ENCODE measurements around the gene NOS1.
"Not testable (repeated sequence)": the region's sequence is repeated elsewhere in the genome, so short reads cannot be mapped to it uniquely, and the experiment has no call there.

NOS1 gene

GRCh38 chr12:117187421-117187820 lies 174.0 kb downstream of the NOS1 start:
- ATAC-seq: no peak
- TF ChIP-seq ZFP3 (CRISPR knock-in tag; IDR thresholded peaks at IDR 0.05) (no peak), CSDC2 (CRISPR knock-in tag; IDR thresholded peaks at IDR 0.05) (no peak), ZNF565 (CRISPR knock-in tag; conservative IDR thresholded peaks at IDR 0.05; ENCODE audit: low read depth) (no peak), BACH2 (CRISPR knock-in tag; IDR thresholded peaks at IDR 0.05; ENCODE audit: borderline replicate concordance) (no peak), RARB (CRISPR knock-in tag; IDR thresholded peaks at IDR 0.05) (no peak), ESRRG (CRISPR knock-in tag; IDR thresholded peaks at IDR 0.05) (no peak), OSR1 (CRISPR knock-in tag; IDR thresholded peaks at IDR 0.05) (no peak)
- TF ChIP-seq, protein P1, sequence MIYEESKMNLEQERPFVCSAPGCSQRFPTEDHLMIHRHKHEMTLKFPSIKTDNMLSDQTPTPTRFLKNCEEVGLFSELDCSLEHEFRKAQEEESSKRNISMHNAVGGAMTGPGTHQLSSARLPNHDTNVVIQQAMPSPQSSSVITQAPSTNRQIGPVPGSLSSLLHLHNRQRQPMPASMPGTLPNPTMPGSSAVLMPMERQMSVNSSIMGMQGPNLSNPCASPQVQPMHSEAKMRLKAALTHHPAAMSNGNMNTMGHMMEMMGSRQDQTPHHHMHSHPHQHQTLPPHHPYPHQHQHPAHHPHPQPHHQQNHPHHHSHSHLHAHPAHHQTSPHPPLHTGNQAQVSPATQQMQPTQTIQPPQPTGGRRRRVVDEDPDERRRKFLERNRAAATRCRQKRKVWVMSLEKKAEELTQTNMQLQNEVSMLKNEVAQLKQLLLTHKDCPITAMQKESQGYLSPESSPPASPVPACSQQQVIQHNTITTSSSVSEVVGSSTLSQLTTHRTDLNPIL (CRISPR knock-in tag; IDR thresholded peaks at IDR 0.05; ENCODE audit: low read depth): no peak
- TF ChIP-seq, protein P2, sequence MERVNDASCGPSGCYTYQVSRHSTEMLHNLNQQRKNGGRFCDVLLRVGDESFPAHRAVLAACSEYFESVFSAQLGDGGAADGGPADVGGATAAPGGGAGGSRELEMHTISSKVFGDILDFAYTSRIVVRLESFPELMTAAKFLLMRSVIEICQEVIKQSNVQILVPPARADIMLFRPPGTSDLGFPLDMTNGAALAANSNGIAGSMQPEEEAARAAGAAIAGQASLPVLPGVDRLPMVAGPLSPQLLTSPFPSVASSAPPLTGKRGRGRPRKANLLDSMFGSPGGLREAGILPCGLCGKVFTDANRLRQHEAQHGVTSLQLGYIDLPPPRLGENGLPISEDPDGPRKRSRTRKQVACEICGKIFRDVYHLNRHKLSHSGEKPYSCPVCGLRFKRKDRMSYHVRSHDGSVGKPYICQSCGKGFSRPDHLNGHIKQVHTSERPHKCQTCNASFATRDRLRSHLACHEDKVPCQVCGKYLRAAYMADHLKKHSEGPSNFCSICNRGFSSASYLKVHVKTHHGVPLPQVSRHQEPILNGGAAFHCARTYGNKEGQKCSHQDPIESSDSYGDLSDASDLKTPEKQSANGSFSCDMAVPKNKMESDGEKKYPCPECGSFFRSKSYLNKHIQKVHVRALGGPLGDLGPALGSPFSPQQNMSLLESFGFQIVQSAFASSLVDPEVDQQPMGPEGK (CRISPR knock-in tag; IDR thresholded peaks at IDR 0.05; ENCODE audit: borderline replicate concordance): no peak
- TF ChIP-seq, protein P3, sequence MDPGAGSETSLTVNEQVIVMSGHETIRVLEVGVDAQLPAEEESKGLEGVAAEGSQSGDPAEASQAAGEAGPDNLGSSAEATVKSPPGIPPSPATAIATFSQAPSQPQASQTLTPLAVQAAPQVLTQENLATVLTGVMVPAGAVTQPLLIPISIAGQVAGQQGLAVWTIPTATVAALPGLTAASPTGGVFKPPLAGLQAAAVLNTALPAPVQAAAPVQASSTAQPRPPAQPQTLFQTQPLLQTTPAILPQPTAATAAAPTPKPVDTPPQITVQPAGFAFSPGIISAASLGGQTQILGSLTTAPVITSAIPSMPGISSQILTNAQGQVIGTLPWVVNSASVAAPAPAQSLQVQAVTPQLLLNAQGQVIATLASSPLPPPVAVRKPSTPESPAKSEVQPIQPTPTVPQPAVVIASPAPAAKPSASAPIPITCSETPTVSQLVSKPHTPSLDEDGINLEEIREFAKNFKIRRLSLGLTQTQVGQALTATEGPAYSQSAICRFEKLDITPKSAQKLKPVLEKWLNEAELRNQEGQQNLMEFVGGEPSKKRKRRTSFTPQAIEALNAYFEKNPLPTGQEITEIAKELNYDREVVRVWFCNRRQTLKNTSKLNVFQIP (CRISPR knock-in tag; IDR thresholded peaks at IDR 0.05; ENCODE audit: borderline replicate concordance, low read depth): no peak

- ATAC-seq: no peak
- TF ChIP-seq, protein P4, sequence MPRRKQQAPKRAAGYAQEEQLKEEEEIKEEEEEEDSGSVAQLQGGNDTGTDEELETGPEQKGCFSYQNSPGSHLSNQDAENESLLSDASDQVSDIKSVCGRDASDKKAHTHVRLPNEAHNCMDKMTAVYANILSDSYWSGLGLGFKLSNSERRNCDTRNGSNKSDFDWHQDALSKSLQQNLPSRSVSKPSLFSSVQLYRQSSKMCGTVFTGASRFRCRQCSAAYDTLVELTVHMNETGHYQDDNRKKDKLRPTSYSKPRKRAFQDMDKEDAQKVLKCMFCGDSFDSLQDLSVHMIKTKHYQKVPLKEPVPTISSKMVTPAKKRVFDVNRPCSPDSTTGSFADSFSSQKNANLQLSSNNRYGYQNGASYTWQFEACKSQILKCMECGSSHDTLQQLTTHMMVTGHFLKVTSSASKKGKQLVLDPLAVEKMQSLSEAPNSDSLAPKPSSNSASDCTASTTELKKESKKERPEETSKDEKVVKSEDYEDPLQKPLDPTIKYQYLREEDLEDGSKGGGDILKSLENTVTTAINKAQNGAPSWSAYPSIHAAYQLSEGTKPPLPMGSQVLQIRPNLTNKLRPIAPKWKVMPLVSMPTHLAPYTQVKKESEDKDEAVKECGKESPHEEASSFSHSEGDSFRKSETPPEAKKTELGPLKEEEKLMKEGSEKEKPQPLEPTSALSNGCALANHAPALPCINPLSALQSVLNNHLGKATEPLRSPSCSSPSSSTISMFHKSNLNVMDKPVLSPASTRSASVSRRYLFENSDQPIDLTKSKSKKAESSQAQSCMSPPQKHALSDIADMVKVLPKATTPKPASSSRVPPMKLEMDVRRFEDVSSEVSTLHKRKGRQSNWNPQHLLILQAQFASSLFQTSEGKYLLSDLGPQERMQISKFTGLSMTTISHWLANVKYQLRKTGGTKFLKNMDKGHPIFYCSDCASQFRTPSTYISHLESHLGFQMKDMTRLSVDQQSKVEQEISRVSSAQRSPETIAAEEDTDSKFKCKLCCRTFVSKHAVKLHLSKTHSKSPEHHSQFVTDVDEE (CRISPR knock-in tag; IDR thresholded peaks at IDR 0.05): no peak
- TF ChIP-seq, protein P3 (CRISPR knock-in tag; IDR thresholded peaks at IDR 0.05; ENCODE audit: borderline replicate concordance, low read depth): no peak
- TF ChIP-seq ARNTL (CRISPR knock-in tag; IDR thresholded peaks at IDR 0.05; ENCODE audit: borderline replicate concordance, low read depth) (no peak), PPARA (CRISPR knock-in tag; IDR thresholded peaks at IDR 0.05; ENCODE audit: borderline replicate concordance) (no peak), ZNF70 (CRISPR knock-in tag; IDR thresholded peaks at IDR 0.05) (no peak), CSDC2 (CRISPR knock-in tag; IDR thresholded peaks at IDR 0.05) (no peak), BACH2 (CRISPR knock-in tag; IDR thresholded peaks at IDR 0.05; ENCODE audit: borderline replicate concordance) (no peak), GLIS3 (CRISPR knock-in tag; IDR thresholded peaks at IDR 0.05) (no peak), RARB (CRISPR knock-in tag; IDR thresholded peaks at IDR 0.05) (no peak), ZFP30 (CRISPR knock-in tag; IDR thresholded peaks at IDR 0.05) (no peak), TCF4 (CRISPR knock-in tag; IDR thresholded peaks at IDR 0.05; ENCODE audit: borderline replicate concordance) (no peak), TOX (CRISPR knock-in tag; IDR thresholded peaks at IDR 0.05; ENCODE audit: borderline replicate concordance) (no peak)
- TF ChIP-seq, protein P2 (CRISPR knock-in tag; IDR thresholded peaks at IDR 0.05; ENCODE audit: borderline replicate concordance): no peak
These were observed 178.6 kb downstream of the NOS1 start for GRCh38 chr12:117182866-117183265.

DNA sequence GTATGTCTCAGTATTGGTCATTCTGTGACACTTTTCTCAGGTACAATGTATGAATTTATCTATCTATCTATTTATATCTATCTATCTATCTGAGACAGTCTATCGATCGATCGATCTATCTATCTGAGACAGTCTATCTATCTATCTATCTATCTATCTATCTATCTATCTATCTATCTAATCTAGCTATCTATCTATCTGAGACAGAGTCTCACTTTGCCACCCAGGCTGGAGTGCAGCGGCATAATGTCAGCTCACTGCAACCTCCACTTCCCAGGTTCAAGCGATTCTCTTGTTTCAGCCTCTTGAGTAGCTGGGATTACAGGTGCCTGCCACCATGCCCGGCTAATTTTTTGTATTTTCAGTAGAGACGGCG lies 180.0 kb downstream of the NOS1 start:
- ATAC-seq: not testable (repeated sequence)

Measured in SK-N-SH treated with all-trans-retinoic acid at 6 μM for 48 hours (cell line).